Measurements from ENCODE around the gene TBC1D10A. TPM values are rescaled to one million over a fixed set of nuclear protein-coding genes. Genes with fewer than 3 reads are reported as not detected.

The TBC1D10A gene
- total RNA-seq, 1 experiment from 2014 or later, result 11.1 TPM

- H3K4me1 Mint-ChIP-seq, result peaks cover 28% of the 10 kb centered on the region
- peak overlapping the region; percentile 89 for H3K27ac Mint-ChIP-seq
- peak; percentile 33 for ATAC-seq
- DNase-seq (ENCODE audit: low spot score), result peak; percentile 33
- peaks cover 10% of the 10 kb centered on the region; the same call in 1 of the 2 replicates for H3K36me3 Mint-ChIP-seq
- no peaks in the 10 kb centered on the region for H3K27me3 Mint-ChIP-seq (ENCODE audit: low read depth)
- ChIA-PET POLR2A (interaction anchor here (1.0 to 2.4 kb wide), 2 partner anchors 37 to 39 kb away, joined by 4 to 7 read pairs; partner anchors contain the start of gene CASTOR1), CTCF (interaction anchor here (0.6 to 7.8 kb wide), 10 partner anchors 9 to 555 kb away, joined by 3 to 193 read pairs (median 10); partner anchors contain the start of genes CASTOR1 and RNF215)
- no peaks in the 10 kb centered on the region for H3K9me3 Mint-ChIP-seq
- no peak for TF ChIP-seq ATF1 (CRISPR knock-in tag; IDR thresholded peaks at IDR 0.05)
- H3K4me3 Mint-ChIP-seq, result peak overlapping the region; percentile 65
These were observed 1.2 kb upstream of the TBC1D10A start for GRCh38 chr22:30327864-30328345.

GRCh38 chr22:30326255-30326705, 461 bp downstream of the TBC1D10A start:
- ChIA-PET CTCF (interaction anchor here (0.5 to 7.8 kb wide), 21 partner anchors 9 to 480 kb away, joined by 3 to 193 read pairs (median 5); partner anchors contain the start of genes CASTOR1, CCDC157, RNF215 and SF3A1), POLR2A (interaction anchor here (0.7 to 2.4 kb wide), 4 partner anchors 31 to 60 kb away, joined by 3 to 7 read pairs (median 4); partner anchors contain the start of genes CCDC157 and SF3A1)
- TF ChIP-seq CDX4 (CRISPR knock-in tag; IDR thresholded peaks at IDR 0.05; ENCODE audit: borderline replicate concordance), result no peak
- TF ChIP-seq NFYB (CRISPR knock-in tag; conservative IDR thresholded peaks at IDR 0.05; ENCODE audit: low read depth), result no peak
- peak; percentile 27; the same call in 1 of the 2 replicates for TF ChIP-seq FOXP1 (CRISPR knock-in tag; IDR thresholded peaks at IDR 0.05; ENCODE audit: borderline replicate concordance)
- H3K9me3 Mint-ChIP-seq, result no peaks in the 10 kb centered on the region
- no peak overlapping the region for H3K27ac Mint-ChIP-seq
- ATAC-seq (no peak), DNase-seq (ENCODE audit: low spot score) (no peak)
- H3K4me3 Mint-ChIP-seq, result peak overlapping the region; percentile 75
- H3K27me3 Mint-ChIP-seq (ENCODE audit: low read depth), result no peaks in the 10 kb centered on the region
- peaks cover 2% of the 10 kb centered on the region; the same call in 1 of the 2 replicates for H3K36me3 Mint-ChIP-seq
- peaks cover 28% of the 10 kb centered on the region for H3K4me1 Mint-ChIP-seq

GRCh38 chr22:30325724-30326254, 952 bp downstream of the TBC1D10A start:
- POLR2A ChIA-PET, result interaction anchor here (1.3 kb wide), 1 partner anchor 60 kb away, joined by 3 read pairs; no protein-coding TSS in a partner anchor
- Mint-ChIP-seq H3K4me1 (peaks cover 28% of the 10 kb centered on the region), H3K36me3 (0 out of 2 replicates have a peak, but pooled peaks cover 2% of the 10 kb centered on the region), H3K27me3 (ENCODE audit: low read depth) (no peaks in the 10 kb centered on the region), H3K9me3 (no peaks in the 10 kb centered on the region), H3K27ac (no peak overlapping the region), H3K4me3 (peak overlapping the region; percentile 75)
- DNase-seq (ENCODE audit: low spot score), result no peak
- CTCF ChIA-PET, result interaction anchor here (0.6 to 7.8 kb wide), 4 partner anchors 36 to 99 kb away, joined by 3 to 193 read pairs (median 4); partner anchors contain the start of genes CASTOR1 and RNF215
- ATAC-seq, result no peak
- no peak for TF ChIP-seq SOX15 (CRISPR knock-in tag; IDR thresholded peaks at IDR 0.05)
- no peak for TF ChIP-seq NR1H2 (CRISPR knock-in tag; IDR thresholded peaks at IDR 0.05)
- TF ChIP-seq MXD4 (CRISPR knock-in tag; IDR thresholded peaks at IDR 0.05; ENCODE audit: borderline replicate concordance), result no peak
- TF ChIP-seq FOXJ3 (CRISPR knock-in tag; IDR thresholded peaks at IDR 0.05; ENCODE audit: borderline replicate concordance), result no peak
- TF ChIP-seq CREM (CRISPR knock-in tag; IDR thresholded peaks at IDR 0.05), result no peak
- no peak for TF ChIP-seq RORB (CRISPR knock-in tag; IDR thresholded peaks at IDR 0.05)
- TF ChIP-seq ZNF671 (CRISPR knock-in tag; IDR thresholded peaks at IDR 0.05), result no peak
- no peak for TF ChIP-seq GTF2I (CRISPR knock-in tag; conservative IDR thresholded peaks at IDR 0.05)
- TF ChIP-seq RELA (CRISPR knock-in tag; IDR thresholded peaks at IDR 0.05; ENCODE audit: borderline replicate concordance), result no peak
- no peak for TF ChIP-seq ZMAT4 (CRISPR knock-in tag; IDR thresholded peaks at IDR 0.05)
- no peak for TF ChIP-seq OVOL2 (CRISPR knock-in tag; IDR thresholded peaks at IDR 0.05; ENCODE audit: borderline replicate concordance)
- no peak for TF ChIP-seq ARID4B (CRISPR knock-in tag; IDR thresholded peaks at IDR 0.05; ENCODE audit: borderline replicate concordance)
- TF ChIP-seq USF1 (CRISPR knock-in tag; IDR thresholded peaks at IDR 0.05), result no peak
- TF ChIP-seq IRF1 (CRISPR knock-in tag; IDR thresholded peaks at IDR 0.05), result no peak
- no peak for TF ChIP-seq KAT7 (CRISPR knock-in tag; IDR thresholded peaks at IDR 0.05; ENCODE audit: borderline replicate concordance)
- TF ChIP-seq ZBTB21 (CRISPR knock-in tag; IDR thresholded peaks at IDR 0.05; ENCODE audit: borderline replicate concordance), result no peak
